Activated T-helper 9 cell treated with anti-CD3 and anti-CD28 coated beads, Interleukin-2, amount 50 U/mL, for 16 hours (primary cell): Measurements from ENCODE around the gene FOXS1.

Experiments
- DNase-seq: peaks from one replicate; pipeline ENCODE4 v3.0.0-alpha.2; 2020; ENCODE audit warnings: low read depth

FOXS1 gene

GRCh38 chr20:31861135-31861384 lies 15.7 kb upstream of the FOXS1 start:
- DNase-seq: no peak

GRCh38 chr20:31860390-31861134 lies 15.2 kb upstream of the FOXS1 start:
- DNase-seq: no peak

GRCh38 chr20:31859998-31860380 lies 14.6 kb upstream of the FOXS1 start:
- no peak for DNase-seq

DNA sequence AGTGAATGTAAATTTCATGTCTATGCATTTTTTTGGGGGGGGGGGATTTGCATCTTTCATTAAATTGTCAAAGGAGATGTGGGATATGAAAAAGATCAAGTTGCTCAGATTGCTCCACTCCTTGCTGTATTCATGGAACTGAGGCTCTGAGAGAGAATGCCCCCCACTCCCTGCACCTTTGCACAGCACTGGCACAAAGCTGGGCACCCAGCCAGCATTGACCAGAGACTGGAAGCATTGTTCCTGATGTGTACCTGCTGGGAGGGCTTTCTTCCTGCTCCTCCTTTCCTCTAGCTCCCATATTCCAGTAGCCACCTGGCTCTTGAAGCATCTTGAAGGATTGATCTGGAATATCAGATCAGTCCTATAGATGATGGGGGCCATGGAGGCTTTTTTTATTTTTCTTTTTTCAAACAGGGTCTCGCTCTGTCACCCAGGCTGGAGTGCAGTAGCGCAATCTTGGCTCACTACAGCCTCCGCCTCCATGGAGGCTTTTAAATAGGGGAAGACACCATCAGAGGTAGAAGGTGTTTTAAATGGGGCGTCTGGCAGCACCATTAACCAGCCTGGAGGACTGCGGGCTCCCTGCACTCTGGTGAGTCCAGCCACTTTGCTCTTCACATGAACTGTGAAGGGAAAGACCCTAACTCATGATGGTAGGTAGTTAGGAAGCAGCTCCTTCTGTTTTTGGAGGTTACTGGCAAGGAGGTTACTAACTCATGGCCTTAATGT lies 14.0 kb upstream of the FOXS1 start:
- no peak for DNase-seq

GRCh38 chr20:31858760-31859083 lies 13.3 kb upstream of the FOXS1 start:
- no peak for DNase-seq

DNA sequence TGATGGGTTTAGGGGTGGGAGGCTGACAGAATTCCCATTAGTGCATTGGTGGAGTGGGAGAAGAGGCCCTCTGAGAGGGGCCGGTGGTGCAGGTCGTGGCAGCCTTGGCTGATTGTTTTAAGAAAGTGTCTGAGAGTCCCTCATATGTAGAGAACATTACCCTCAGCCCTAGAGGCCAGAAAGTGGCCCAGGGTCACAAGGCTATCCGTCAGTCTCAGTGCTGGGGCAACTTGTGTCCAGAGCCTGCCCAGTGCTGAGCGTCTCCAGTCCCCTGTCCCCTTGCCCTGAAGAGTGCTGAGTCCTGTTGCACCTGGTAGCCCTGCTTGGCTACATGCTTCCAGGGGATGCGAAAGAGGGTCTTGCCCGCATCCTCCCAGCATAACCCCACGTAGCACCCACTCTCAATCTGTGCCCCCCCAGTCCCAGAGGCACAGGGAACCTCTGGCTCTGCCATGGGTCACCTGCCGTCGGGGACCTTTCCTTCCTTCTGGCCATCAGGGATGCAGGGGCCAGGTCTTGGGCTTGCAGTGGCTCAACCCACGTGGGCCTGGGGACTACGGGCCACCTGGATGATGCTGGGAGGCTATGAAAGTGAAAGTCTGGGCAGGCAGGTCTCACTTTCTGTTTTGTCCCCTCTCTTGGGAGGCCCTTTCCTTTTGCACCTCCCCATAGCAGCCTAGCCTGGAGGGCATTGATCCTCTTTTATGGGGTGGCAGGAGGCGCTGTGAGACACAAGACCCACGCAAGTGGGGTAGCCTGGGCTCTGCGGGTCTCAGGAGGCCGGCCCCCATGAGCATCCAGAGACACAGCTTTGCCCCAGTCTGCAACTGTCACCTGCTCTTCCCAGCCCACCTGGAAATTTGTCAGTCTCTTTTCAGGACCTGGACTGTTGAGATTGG lies 12.7 kb upstream of the FOXS1 start:
- no peak for DNase-seq

GRCh38 chr20:31856516-31856915 lies 11.1 kb upstream of the FOXS1 start:
- no peak for DNase-seq

DNA sequence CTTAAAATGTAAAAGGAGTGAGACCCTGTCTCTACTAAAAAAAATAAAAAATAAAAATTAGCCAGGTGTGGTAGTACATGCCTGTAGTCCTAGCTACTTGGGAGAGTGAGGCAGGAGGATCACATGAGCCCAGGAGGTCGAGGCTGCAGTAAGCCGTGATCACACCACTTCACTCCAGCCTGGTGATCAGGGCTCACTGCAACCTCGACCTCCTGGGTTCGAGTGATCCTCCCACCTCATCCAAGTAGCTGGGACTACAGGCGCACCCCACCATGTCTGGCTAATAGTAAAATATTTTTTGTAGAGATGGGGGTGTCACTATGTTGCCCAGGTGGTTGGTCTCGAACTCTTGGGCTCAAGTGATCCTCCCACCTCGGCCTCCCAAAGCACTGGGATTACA lies 8.1 kb upstream of the FOXS1 start:
- no peak for DNase-seq

- no peak for DNase-seq
Measured at GRCh38 chr20:31851240-31851955, 6.0 kb upstream of the FOXS1 start.

- DNase-seq: no peak
Measured at GRCh38 chr20:31849306-31849930, 4.0 kb upstream of the FOXS1 start.

DNA sequence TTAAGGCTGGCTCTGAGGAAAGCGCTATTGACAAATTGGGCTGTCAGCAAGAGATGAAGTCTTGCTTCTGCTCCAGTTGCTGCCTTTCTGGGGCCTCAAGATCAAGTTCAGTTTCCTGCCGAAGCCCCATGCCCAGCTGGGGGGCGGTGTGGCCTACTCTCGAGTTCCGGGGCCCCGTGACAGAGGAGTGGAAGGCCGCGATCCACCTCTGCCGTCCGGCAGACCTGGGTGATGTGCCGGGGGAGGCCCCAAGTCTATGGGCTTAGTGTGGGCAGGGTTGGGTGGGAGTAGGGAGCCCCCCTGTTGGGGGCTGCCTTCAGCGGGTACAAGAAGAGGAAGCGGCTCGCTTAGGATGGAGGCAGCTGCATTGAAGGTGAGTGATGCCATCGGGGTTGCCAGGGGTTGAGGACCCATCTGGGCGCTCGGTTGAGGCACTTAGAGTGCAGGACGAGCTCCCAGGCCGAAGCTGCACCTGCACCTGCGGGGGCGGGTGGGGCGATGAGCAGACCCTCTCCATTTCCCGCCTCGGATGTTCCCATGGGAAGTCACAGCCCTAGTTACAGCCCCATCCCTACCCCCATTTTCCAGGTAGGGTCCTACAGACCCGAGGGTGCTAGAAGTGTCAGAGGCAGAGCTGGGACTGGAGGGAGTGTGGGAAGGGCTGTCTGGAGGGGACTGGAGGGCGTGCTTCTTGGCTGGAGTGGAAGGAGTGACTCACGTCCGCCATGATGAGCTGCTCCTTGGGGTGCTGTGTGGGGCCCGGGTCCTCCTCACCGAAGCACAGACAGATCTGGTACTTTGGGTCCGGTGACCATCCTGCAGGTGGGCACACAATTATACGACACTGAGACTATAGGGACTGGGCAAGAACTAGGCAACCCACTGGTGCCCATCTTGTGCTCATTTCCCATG lies 2.9 kb upstream of the FOXS1 start:
- DNase-seq: no peak

DNA sequence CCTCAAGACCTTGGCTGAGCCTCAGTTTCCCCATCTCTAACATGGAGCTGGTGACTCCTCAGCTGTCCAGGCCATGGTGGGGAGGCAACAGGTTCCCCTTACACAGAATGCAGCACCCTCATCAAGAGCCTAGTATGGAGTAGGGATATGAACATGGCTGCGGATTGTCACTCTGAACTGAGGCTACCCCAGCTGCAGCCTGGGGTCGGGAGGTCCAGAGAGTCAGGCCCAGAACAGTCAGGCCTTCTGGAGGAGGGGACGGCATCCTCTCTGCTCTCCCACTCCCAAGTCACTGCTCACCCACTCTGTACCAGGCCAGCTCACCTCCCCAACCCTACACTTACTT lies 1.4 kb upstream of the FOXS1 start:
- DNase-seq: no peak

- no peak for DNase-seq
Measured at GRCh38 chr20:31844737-31845299, 586 bp downstream of the FOXS1 start.

DNA sequence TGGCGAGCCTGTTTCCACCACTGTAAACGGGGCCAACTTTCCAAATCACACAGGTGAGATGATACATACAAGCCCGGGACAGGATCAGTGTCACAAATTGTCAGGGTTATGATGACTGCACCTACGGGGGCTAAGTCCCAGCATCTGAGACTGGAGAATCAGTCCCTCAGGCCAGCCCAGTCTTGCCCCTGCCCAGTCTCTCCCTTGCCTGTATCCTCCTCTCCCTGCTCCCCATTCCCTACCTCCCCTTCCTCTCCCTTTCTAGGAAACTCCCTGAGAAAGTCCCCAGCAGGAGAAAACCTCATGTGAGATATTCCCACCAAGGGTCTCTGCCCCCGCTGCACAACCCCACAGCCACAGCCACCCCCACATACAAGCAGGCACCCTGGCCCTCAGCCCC lies 1.5 kb downstream of the FOXS1 start:
- DNase-seq: no peak

- DNase-seq: no peak
Measured at GRCh38 chr20:31843288-31843687, 2.1 kb downstream of the FOXS1 start.

DNA sequence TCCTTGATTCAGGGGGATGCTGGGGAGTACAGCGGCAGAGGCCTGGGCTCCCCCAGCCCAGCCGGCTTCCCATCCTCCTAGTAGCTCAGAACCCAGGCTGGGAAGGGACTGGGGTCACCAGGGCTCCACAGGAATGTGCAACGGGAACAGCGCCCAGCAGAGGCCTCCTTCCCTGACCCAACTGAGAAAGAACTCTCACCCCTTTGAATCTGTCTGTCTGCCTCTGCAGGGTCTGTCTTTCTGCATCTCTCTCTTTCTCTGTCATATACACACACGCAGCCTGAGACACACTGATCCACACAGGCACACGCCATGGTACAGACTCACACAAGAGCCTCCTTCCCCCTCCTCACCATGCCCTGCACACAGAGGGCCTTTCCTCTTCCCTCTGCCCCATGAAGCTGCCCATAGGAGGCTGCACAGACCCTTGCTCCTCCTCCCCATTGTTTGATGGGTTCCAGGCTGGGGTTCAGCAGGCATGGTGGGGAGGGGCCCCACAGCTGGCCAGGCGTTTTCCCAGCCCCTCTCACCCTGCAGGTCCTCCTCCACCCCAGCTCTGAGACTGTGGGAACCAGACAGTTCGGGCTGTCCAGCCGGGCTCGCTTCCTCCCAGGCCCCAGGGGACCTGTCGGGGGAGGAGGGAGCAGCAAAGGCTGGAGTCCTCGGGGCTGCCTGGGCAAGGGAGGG lies 2.8 kb downstream of the FOXS1 start:
- DNase-seq: no peak

- no peak for DNase-seq
Measured at GRCh38 chr20:31841928-31842327, 3.5 kb downstream of the FOXS1 start.

- DNase-seq: no peak
Measured at GRCh38 chr20:31840906-31841816, 4.2 kb downstream of the FOXS1 start.
